Measurements from ENCODE around the gene SHFL.

The SHFL gene

DNA sequence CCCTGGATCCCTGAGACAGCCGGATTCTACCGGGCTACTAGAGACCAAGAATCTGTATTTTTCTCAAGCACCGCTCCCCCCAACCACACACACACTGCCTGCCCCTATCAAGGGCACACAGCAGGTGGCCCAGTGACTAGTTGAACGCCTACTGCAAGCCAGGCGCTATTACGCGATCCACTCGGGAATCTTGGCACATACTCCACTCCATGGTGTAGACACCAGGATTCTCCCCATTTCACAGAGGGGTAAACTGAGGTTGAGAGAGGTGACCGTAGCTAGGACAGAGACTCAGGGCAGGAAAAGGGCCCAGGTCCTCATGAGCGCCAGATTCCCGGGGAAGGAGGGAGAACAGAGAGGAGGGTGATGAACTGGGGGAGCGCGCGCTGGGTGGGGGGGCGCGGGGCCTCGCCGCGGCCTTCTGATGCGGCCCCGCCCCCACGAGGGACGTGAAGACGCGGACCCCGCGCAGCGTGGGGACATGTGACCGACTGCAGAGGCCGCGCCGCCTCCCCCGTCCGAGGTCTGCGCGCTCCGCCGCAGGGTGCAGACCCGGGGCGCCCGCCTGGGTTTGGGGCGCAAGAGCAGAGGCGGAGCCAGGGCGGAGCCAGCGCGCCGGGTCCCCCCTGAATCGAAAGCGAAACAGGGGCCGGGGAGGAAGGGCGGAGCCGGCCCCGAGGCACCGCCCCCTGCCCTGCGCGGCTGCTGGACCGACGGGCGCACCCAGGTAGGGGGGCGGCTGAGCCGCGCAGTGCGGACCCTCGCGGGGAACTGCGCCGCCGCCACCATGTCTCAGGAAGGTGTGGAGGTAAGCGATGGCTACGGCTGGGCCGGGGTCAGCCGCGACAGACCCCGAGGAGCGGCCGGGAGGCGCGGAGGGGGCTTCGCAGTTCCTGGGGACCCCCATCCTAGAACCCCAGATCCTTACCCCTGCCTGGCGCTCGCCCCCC is at the start of gene SHFL:
SHFL (plus strand) TSS at position 677 of the 950 bp plus-strand sequence; CDS start at position 788, 111 bp downstream.
- DNase-seq, result no peak

DNA sequence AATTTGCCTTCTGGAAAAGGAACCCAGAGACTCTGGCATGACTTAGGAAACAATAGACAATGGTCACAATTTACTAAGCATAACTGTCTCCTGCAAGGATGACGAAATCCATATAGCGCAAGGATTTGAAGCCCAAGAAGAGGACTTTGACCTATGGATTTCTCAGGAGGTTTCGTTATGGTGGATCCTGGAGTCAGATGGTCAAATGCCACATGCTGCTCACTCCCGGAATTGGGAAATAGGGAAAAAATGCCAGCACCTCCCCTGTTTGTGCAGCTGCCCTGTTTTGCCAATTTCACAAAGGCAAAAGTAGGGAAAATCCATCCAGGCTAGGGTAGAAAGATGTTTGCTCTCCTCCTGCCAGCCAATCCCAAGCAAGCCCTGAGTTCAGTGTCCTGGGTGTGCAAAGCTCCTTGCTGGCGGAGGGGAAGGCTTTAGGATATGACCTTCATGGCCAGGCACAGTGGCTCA is 49.5 kb upstream of the SHFL start:
- DNase-seq, result no peak

DNA sequence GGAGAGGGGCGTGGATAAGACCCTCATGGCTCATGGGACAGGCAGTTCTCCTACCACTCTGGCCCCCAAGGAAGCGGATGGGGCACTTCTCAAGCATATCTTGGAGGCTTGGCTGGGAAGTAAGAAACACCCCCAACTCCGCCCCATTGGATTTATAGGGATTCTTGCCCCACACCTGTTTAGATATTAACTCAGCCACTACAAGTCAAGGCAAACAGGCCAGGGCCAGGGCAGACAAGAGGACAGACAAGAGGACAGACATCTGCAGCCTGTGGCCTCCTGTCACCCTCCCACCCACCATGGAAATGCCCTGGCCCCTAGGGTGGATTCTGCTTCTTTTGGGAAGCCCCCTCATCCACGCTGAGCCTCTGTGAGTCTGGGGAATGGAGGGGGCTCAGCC is 48.8 kb upstream of the SHFL start:
- DNase-seq, result no peak

- DNase-seq, result no peak
These were observed 48.3 kb upstream of the SHFL start for GRCh38 chr19:10037809-10038208.

- no peak for DNase-seq
These were observed 42.7 kb upstream of the SHFL start for GRCh38 chr19:10043286-10043927.

GRCh38 chr19:10044390-10044789 is 41.7 kb upstream of the SHFL start:
- DNase-seq, result peak; percentile 9

- no peak for DNase-seq
These were observed 40.7 kb upstream of the SHFL start for GRCh38 chr19:10045371-10045770.

DNA sequence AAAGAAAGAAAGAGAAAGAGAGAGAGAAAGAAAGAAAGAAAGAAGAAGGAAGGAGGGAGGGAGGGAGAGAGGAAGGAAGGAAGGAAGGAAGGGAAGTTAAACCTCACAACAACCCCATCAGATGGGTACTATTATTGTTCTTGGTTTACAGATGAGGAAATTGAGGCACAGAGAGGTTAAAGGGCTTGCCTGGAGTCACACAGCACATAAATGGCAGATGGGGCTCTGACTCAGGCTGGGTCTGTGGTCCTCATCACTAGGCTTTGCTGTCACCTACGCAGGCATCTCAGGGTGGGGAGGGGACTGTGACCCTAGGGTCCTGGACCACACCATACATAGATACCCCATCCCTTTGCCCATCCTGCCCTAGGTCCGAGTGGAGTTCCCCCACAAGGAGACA is 36.5 kb upstream of the SHFL start:
- DNase-seq, result no peak

DNA sequence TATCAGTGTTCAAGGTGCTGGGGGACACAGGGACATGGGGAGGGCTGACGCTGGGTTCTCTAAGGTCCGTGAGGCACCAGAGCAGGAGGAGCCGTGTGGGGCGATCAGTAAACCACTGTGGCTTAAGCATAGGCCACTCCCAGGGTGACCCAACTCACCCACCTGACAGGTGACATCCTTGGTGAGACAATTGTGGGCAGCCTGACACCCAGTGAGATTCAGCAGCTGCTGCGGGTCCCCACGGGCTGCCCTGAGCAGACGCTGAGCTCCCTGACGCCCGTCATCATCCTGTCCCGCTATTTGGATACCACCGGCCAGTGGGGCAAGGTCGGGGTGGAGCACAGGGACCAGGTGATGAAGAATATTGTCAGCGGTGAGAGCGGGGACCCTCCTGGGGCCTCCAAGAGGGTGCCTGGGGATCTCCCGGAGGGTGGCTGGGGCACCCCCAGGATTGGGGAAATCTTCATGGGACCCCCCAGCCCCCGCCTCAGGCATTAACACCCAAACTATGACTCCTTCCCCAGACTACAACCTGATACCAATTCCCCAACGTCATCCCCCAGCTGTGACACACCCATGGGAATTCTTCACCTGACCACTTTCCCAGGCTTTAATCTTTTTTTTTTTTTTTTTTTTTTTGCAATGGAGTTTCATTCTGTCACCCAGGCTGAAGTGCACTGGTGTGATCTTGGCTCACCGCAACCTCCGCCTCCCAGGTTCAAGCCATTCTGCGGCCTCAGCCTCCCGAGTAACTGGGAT is 33.3 kb upstream of the SHFL start:
- DNase-seq, result no peak

DNA sequence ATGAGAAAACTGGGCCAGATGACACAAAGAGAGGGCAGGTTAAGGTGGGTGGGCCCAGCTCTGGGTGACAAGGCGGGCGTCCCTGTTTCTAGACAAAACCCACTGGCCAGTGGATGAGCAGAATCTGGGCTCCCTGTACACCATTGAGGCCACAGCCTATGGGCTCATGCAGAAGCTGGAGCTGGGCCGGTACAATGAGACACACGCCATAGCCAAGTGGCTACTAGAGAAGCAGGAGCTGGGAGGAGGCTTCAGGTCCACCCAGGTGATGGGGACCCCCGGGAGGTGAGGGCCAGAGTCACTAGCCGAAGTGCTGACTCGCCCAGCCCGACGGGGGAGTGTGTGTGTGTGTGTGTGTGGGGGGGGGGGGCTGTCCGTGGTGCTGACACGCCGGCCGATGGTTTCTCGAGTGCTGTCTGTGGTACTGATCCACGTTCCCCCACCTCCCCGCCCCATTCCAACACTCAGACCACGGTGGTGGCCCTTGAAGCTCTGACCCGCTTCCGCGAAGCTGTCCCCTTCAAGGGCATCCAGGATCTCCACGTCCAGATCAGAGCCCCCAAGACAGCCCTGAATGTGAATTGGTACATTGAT is 24.3 kb upstream of the SHFL start:
- DNase-seq, result no peak

- DNase-seq, result no peak
These were observed 17.9 kb upstream of the SHFL start for GRCh38 chr19:10068205-10068604.

GRCh38 chr19:10069046-10069445 is 17.1 kb upstream of the SHFL start:
- DNase-seq, result no peak

DNA sequence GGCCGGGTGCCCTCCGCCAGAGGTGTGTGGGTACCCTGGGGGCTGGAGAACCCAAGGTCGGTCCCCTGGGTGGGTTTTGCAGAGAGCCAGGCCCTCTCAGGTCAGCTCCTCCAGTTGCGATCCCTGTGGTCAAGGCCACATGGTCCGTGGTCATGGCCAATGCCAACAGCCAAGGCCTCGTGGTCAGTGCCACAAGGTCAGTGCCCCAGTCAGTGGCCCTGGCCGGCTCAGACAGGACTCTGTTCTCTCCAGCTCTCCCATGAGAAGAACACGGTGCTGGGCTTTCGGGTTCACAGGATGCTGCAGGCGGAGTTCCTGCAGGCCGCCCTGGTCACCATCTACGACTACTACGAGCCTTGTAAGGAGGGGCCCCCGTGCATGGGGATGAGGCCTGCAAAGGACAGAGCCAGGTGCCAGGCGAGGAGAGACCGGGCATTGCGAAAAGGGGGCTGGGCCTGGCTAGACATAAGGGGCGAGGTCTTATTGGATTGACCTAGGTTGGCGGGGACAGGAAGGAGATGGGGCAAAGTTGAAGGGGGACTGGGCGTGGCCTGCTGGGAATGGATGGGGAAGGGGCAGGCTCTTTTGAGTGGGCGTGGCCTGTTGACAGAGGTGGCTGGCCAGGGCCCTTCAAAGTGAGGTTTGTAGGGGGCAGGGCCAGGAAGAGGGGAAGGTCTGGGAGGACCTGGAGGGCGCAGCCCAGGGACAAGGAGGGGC is 15.2 kb upstream of the SHFL start:
- no peak for DNase-seq

- no peak for DNase-seq
These were observed 12.0 kb upstream of the SHFL start for GRCh38 chr19:10074153-10074552.

DNA sequence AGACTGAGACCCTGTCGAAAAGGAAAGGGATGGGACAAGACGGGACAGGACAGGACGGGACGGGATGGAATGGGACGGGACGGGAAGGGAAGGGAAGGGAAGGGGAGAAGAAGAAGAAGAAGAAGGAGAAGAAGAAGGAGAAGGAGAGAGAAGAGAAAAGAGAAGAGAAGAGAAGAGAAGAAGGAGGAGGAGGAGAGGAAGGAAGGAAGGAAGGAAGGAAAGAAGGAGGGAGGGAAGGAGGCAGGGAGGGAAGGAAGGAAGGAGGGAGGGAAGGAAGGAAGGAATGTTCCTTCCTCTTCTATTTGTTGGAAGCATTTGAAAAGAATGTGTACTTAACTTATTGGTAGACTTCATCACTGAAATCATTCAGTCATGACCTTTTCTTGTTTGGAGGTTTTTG is 9.6 kb upstream of the SHFL start:
- DNase-seq, result no peak

DNA sequence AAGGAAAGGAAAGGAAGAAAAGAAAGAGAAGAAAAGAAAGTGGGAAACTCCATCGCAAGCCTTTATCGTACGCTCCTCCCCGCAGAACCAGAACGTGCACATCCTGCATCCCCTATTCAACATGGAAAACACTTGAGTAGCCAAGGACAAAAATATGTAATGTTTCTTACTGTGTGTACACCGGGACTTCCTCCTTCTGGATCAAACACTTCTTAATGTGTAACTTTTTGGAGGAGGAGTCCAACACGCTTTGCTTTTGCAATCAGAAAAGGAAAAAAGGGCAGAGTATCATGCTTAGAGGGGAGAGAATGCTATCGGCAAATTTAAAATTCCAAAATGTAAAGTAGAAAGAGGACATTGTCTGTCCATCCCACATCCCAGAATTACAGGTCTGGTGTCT is 7.8 kb upstream of the SHFL start:
- no peak for DNase-seq

DNA sequence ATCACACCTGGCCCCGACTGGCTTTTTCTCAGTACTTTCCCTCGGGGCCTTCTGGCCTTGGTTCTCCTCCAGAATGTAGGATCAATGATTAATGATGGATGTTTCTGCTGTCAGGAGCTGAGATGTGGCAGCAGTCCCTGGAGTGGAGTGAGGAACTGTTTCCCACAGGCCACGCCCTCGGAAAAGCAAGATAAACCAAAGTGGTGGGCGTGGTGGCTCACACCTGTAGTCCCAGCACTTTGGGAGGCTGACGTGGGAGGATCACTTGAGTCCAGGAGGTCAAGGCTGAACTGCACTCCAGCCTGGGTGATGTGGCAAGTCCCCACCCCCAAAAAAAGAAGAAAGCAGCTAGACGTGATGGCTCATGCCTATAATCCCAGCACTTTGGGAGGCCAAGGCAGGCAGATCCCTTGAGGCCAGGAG is 7.1 kb upstream of the SHFL start:
- DNase-seq, result no peak

DNA sequence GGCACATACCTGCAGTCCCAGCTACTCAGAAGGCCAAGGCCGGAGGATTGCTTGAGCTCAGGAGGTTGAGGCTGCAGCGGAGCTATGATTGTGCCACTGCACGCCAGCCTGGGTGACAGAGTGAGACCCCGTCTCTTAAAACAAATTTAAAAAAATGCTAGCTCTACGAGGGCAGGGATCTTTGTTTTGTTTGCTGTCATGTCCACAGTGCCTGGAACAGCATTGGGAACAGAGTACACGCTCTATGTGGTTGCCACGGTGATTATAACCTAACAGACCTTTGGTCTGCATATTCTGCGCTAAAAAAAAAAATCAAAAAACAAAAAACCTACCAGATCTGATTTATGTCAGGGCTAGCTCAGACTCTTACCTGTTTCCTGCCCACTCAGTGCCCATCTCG is 2.2 kb upstream of the SHFL start:
- DNase-seq, result no peak

GRCh38 chr19:10084803-10085202 is 1.3 kb upstream of the SHFL start:
- DNase-seq, result no peak

DNA sequence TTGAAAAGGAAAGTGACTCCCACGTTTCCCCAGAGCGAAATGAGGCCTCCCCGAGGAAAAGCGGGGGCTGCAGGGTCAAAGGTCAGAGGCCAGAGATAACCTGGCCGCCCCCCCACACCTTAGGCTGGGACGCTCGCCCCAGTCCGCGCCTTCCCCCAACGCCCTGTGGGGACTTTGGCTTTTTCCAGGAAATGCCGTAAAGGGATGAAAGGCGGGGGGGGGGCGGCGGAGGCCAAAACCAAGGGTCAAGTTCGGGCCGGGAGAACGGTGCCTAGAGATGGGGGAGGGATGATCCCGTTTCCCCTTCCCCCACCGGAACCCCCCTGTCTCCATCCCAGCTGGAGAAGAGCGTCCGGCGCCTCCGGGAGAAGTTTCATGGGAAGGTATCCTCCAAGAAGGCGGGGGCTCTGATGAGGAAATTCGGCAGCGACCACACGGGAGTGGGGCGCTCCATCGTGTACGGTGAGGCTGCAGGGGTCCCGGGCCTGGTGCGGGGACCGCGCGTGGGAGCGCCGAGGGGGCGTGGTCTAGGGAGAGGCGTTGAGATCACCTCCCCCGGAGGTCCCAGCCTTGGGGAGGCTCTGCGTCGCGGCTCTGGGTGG is 575 bp downstream of the SHFL start:
- no peak for DNase-seq

DNA sequence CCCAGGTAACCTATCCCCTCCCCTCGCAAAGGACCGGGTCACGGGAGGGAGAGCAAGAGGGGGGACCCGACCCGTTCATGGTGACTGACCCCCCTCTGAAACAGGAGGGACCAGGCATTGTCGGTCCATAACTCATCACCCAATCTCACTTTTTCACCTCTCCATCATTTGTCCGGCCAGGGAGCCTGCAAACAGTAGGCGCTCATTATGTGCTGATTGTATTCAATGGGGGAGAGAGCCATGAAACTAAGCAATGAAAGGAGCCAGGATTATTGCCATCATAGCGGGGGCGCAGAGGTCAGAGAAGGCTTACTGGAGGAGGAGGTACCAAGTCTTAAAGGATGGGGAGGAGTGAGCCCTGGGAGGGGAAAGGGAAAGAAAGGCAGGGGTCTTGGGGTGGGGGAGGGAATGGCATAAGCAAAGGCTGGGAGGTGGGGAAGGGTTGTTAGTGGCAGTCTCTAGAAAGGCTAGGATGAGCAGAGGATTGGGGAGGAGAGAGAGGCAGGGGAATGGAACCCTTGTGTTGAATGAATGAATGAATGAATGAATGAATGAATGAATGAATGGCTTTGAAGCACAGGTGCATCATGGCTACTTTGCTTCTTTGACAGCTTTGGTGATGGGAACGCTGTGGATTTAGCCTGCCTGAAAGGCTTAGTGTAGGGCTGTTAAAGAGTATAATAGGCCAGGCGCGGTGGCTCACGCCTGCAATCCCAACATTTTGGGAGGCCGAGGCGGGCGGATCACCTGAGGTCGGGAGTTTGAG is 1.4 kb downstream of the SHFL start:
- DNase-seq, result no peak
